NCI-H345 (cell line): ENCODE data around the gene GRAMD1B.

Source experiments
- DNase-seq: peaks from one replicate; lab custom pipeline; 2025; lab: John Stamatoyannopoulos, UW

The GRAMD1B gene

GRCh38 chr11:123429913-123430720, at the start of gene GRAMD1B:
GRAMD1B (plus strand) TSS chr11:123430269; CDS start chr11:123430793, 524 bp downstream.
- peak; percentile 63 for DNase-seq

- DNase-seq = no peak
Measured at GRCh38 chr11:123381149-123381548, 48.9 kb upstream of the GRAMD1B start.

GRCh38 chr11:123381817-123382554, 48.1 kb upstream of the GRAMD1B start:
- no peak for DNase-seq

- no peak for DNase-seq
Measured at GRCh38 chr11:123382555-123383074, 47.5 kb upstream of the GRAMD1B start.

- no peak for DNase-seq
Measured at GRCh38 chr11:123384116-123384515, 46.0 kb upstream of the GRAMD1B start.

- peak; percentile 36 for DNase-seq
Measured at GRCh38 chr11:123386796-123387510, 43.1 kb upstream of the GRAMD1B start.

- DNase-seq = no peak
Measured at GRCh38 chr11:123388640-123389039, 41.4 kb upstream of the GRAMD1B start.

GRCh38 chr11:123390146-123390545, 39.9 kb upstream of the GRAMD1B start:
- no peak for DNase-seq

- DNase-seq = no peak
Measured at GRCh38 chr11:123391646-123392348, 38.3 kb upstream of the GRAMD1B start.

- DNase-seq = no peak
Measured at GRCh38 chr11:123392431-123392830, 37.6 kb upstream of the GRAMD1B start.

- DNase-seq = no peak
Measured at GRCh38 chr11:123392844-123393243, 37.2 kb upstream of the GRAMD1B start.

GRCh38 chr11:123393312-123393927, 36.6 kb upstream of the GRAMD1B start:
- DNase-seq = no peak

- DNase-seq = no peak
Measured at GRCh38 chr11:123404676-123405075, 25.4 kb upstream of the GRAMD1B start.

- DNase-seq = no peak
Measured at GRCh38 chr11:123405123-123405592, 24.9 kb upstream of the GRAMD1B start.

- DNase-seq = no peak
Measured at GRCh38 chr11:123406441-123407129, 23.5 kb upstream of the GRAMD1B start.

- DNase-seq = peak; percentile 92
Measured at GRCh38 chr11:123407130-123407995, 22.7 kb upstream of the GRAMD1B start.

- DNase-seq = no peak
Measured at GRCh38 chr11:123407996-123408597, 22.0 kb upstream of the GRAMD1B start.

GRCh38 chr11:123408619-123409455, 21.2 kb upstream of the GRAMD1B start:
- DNase-seq = peak; percentile 6
